ENCODE results near the gene RAB3A. TPM values are rescaled to one million over a fixed set of nuclear protein-coding genes. Genes with fewer than 3 reads are reported as not detected.

The RAB3A gene
- total and polyA plus RNA-seq, 12 donors: 7.8 to 36.3 (median 30.2) TPM

DNA sequence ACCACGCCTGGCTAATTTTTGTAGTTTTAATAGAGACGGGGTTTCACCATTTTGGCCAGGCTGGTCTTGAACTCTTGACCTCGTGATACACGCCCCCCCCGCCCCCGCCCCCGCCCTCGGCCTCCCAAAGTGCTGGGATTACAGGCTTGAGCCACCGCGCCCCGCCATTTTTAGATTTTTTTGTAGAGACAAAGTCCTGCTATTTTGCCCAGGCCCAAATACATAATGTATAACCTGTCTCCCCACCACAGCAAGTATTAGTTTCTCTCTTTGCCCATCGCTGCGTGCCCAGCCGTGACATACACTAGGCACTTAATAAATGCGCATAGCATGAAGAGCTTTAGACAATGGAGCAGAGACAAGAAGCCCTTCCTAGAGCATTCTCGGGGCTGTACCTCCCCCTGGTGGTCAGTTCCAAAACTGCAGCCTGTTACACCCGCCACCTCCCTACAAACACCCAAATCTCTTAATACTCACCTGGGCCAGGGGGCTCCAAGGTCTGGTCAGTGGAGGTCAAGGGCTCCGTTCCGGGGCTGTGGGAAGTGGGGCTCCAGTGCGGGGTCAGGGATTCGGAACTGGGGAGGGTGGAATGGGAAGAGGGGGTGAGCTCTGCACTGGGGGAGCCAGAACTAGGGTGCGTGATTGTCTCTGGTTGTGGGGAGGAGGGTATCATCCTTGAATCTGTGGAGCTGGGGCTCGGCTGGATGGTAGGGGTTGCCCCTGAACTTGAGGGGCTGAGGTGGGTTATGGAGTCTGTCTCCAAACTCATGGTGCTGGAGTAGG, 47.9 kb upstream of the RAB3A start:
- H3K27ac ChIP-seq: no peak overlapping the region
- TF ChIP-seq, protein P1, sequence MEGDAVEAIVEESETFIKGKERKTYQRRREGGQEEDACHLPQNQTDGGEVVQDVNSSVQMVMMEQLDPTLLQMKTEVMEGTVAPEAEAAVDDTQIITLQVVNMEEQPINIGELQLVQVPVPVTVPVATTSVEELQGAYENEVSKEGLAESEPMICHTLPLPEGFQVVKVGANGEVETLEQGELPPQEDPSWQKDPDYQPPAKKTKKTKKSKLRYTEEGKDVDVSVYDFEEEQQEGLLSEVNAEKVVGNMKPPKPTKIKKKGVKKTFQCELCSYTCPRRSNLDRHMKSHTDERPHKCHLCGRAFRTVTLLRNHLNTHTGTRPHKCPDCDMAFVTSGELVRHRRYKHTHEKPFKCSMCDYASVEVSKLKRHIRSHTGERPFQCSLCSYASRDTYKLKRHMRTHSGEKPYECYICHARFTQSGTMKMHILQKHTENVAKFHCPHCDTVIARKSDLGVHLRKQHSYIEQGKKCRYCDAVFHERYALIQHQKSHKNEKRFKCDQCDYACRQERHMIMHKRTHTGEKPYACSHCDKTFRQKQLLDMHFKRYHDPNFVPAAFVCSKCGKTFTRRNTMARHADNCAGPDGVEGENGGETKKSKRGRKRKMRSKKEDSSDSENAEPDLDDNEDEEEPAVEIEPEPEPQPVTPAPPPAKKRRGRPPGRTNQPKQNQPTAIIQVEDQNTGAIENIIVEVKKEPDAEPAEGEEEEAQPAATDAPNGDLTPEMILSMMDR (IDR thresholded peaks at IDR 0.05): peak; percentile 89 to 94 (median 92)
- peak; percentile 58 to 81 (median 72) for ATAC-seq
- peaks cover 0 to 10% (median 0%) of the 10 kb centered on the region in 11 donors for H3K9me3 ChIP-seq
- H3K4me3 ChIP-seq: no peak overlapping the region
- peaks cover 0 to under 1% (median 0%) of the 10 kb centered on the region in 9 donors for H3K36me3 ChIP-seq
- intact Hi-C loops (cut with DNase I): loop anchor here (1.0 to 10.0 kb wide), 12 partner anchors 39 to 244 kb away; partner anchors contain the start of genes MPV17L2 (in 2 of the 10), ARRDC2 (in 1 of the 10) and RAB3A (in 1 of the 10)
- 20 to 24% methylated on average over 23 of the region's 23 CpGs for whole genome bisulfite sequencing, 2 donors
- peaks cover 0 to 16% (median 10%) of the 10 kb centered on the region in 7 donors for H3K27me3 ChIP-seq
- DNase-seq: peak; percentile 69 to 71
- H3K4me1 ChIP-seq: peaks cover 0 to 10% (median 0%) of the 10 kb centered on the region in 9 donors

DNA sequence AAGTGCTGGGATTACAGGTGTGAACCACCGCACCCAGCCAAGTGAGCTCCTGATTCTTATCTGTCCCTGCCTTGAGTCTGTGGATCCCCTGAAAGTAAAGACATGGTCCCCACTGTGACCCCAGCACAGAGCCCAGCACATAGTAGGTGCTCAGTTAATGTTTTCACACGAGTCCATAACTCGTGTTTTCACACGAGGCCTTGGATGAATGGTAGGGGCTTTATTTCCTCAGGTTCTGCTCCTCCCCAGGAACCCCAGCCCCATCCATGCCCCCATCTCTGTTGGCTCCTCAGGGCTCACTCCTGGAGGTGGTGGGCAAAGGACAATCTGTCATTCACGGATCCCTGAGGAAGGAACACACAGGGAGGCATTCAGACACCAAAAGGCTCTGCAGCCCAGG, 46.0 kb upstream of the RAB3A start:
- 89 to 94% methylated on average over 5 of the region's 5 CpGs for WGBS, 2 donors
- Histone ChIP-seq H3K36me3 (no peaks in the 10 kb centered on the region), H3K9me3 (peaks cover 0 to 10% (median 0%) of the 10 kb centered on the region in 11 donors), H3K4me3 (no peak overlapping the region), H3K27me3 (peaks cover 0 to 9% (median 5%) of the 10 kb centered on the region in 7 donors), H3K4me1 (peaks cover 0 to 10% (median 0%) of the 10 kb centered on the region in 9 donors), H3K27ac (no peak overlapping the region)
- TF ChIP-seq, protein P1 (IDR thresholded peaks at IDR 0.05): no peak
- intact Hi-C loops (cut with DNase I): loop anchor here (2.0 to 10.0 kb wide), 9 partner anchors 38 to 243 kb away; partner anchors contain the start of genes MPV17L2 (in 2 of the 10), ARRDC2 (in 1 of the 10) and RAB3A (in 1 of the 10)
- ATAC-seq (no peak), DNase-seq (no peak)

DNA sequence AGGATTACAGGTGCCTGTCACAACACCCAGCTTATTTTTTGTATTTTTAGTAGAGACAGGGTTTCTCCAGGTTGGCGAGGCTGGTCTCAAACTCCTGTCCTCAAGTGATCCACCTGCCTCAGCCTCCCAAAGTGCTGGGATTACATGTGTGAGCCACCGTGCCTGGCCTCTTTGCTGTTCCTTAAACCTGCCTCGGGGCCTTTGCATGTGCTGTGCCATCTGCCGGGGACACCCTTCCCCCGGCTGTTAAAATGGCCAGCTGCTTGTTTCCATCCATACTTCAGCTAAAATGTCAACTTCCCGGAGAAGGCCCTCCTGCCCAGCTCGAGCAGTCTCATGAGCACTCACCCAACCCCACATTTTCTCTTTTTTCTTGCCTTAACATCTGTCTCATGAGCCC, 41.5 kb upstream of the RAB3A start:
- DNase-seq: no peak
- H3K4me3 ChIP-seq: no peak overlapping the region
- intact Hi-C loops (cut with DNase I): loop anchor here in 2 of 10 donors (5.0 kb wide), 1 partner anchor 33 kb away; no protein-coding TSS in a partner anchor
- H3K27me3 ChIP-seq: peaks cover 0 to 4% (median 0%) of the 10 kb centered on the region in 7 donors
- H3K4me1 ChIP-seq: peaks cover 0 to 3% (median 0%) of the 10 kb centered on the region in 9 donors
- WGBS, 2 donors: 72 to 74% methylated on average over 7 of the region's 7 CpGs
- ATAC-seq: no peak
- TF ChIP-seq, protein P1 (IDR thresholded peaks at IDR 0.05): no peak
- H3K36me3 ChIP-seq: no peaks in the 10 kb centered on the region
- H3K9me3 ChIP-seq: peaks cover 0 to 5% (median 0%) of the 10 kb centered on the region in 11 donors
- H3K27ac ChIP-seq: no peak overlapping the region

DNA sequence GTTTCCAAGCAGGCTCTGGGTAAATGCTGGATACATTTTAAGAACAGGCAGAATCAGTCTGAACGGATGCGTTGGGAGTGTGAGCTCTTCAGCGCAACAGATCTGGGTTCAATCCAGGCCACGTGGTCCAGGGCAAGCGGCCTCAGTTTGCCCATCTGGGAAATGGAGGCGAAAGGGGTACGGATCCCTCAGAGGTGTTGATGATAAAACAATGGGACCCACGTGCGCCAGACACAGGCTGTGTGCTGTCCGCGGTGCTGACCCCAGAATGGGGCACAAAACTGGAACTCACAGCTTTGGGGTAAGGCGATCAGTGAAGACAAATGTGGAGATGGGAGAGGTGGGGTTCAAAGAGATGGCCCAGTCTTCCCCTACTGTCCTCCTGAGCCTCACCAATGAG, 35.5 kb upstream of the RAB3A start:
- WGBS, 2 donors: 30 to 32% methylated on average over 12 of the region's 12 CpGs
- peak in 1 of 8 donors; percentile 16 for ATAC-seq
- TF ChIP-seq, protein P1 (IDR thresholded peaks at IDR 0.05): no peak
- no peak for DNase-seq
- Histone ChIP-seq H3K4me3 (no peak overlapping the region), H3K27ac (no peak overlapping the region), H3K9me3 (no peaks in the 10 kb centered on the region), H3K27me3 (peaks cover 0 to 33% (median 21%) of the 10 kb centered on the region in 7 donors), H3K36me3 (no peaks in the 10 kb centered on the region), H3K4me1 (no peaks in the 10 kb centered on the region)
- intact Hi-C loops (cut with DNase I): no loop called here
